Mesothelial cell of epicardium (in vitro differentiated cells): ENCODE measurements around the gene PEG3. TPM values are rescaled to one million over a fixed set of nuclear protein-coding genes. Genes with fewer than 3 reads are reported as not detected.

Source experiments
- DNase-seq, 2 experiments: peaks; one replicate each; pipeline ENCODE4 v3.0.0; 2021; ENCODE audit warnings: low spot score in 2 of 2; ENCODE audit not compliant: unreplicated experiment in 2 of 2
- H3K27ac Mint-ChIP-seq: 2 replicates; pipeline ENCODE4 v1.8.0; 2021; ENCODE audit warnings: mixed read lengths
- H3K27me3 Mint-ChIP-seq: 2 replicates; pipeline ENCODE4 v1.8.0; 2021; ENCODE audit warnings: low read depth, mixed read lengths
- H3K36me3 Mint-ChIP-seq: 2 replicates; pipeline ENCODE4 v1.8.0; 2021; ENCODE audit warnings: mixed read lengths
- H3K4me1 Mint-ChIP-seq: 2 replicates; pipeline ENCODE4 v1.8.0; 2021; ENCODE audit warnings: mixed read lengths
- H3K4me3 Mint-ChIP-seq: 2 replicates; pipeline ENCODE4 v1.8.0; 2021; ENCODE audit warnings: mild to moderate bottlenecking, moderate library complexity, mixed read lengths
- H3K9me3 Mint-ChIP-seq: 2 replicates; pipeline ENCODE4 v1.8.0; 2021; ENCODE audit warnings: mixed read lengths
- total RNA-seq: library from RNA; stranded (reverse); gene quantifications from 3 replicates; pipeline ENCODE4 v1.2.1, GENCODE V29; 2021
- TF ChIP-seq, protein P1 (sequence below): fragments of 200-600 bp; sonication (generic); IDR thresholded peaks from one replicate; pipeline ENCODE4 v1.5.0; 2021; ENCODE audit warnings: antibody characterized with exemption; ENCODE audit not compliant: unreplicated experiment

PEG3 gene
- not detected in 3 replicates for total RNA-seq

DNA sequence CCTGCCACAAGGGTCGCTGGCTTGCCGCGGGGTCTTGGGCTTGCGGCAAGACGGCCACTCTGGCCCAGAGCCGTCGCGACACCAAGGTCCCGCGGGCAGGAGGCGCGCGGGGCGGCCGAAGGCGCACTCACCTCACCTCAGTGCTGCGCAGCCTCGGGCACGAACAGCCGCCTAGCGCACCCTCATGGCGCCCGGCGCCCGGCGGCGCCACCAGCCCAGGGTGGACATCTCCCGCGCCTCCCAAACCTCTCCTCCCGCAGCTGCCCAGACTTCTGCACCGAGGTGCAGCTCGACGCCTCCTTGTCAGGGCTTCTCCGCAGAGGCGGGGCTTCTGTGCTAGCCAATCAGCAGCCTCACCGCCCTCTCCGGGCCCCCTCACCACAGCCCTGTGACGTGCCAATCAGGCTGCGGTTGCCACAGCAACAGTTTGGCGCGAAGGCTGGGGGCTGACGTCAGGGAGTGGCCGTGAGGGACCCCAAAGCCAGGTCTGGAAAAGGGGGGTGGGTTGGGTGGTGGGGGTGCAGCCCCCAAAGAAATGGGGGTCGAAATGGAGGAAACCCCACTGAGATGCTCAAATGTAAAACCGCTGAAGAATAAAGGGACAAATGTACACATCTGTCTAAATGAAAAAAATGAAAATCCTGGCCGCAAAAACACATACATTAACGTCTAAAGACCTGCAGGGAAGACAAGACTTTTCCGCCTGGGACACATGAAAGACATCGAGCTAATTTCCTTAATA lies at the start of gene PEG3, which contains the start of gene ZIM2:
Gene PEG3 (minus strand): TSS at position 276 of the 742 bp plus-strand sequence. CDS start 16,071 bp downstream, outside the sequence.
Gene ZIM2 (minus strand): TSS at position 276 of the 742 bp plus-strand sequence. CDS start 16,449 bp downstream, outside the sequence.
- H3K4me3 Mint-ChIP-seq, result no peak within 1 kb of the TSS

GRCh38 chr19:56885173-56885985 lies 44.9 kb upstream of the PEG3 start:
- no peak overlapping the region for H3K27ac Mint-ChIP-seq
- TF ChIP-seq, protein P1, sequence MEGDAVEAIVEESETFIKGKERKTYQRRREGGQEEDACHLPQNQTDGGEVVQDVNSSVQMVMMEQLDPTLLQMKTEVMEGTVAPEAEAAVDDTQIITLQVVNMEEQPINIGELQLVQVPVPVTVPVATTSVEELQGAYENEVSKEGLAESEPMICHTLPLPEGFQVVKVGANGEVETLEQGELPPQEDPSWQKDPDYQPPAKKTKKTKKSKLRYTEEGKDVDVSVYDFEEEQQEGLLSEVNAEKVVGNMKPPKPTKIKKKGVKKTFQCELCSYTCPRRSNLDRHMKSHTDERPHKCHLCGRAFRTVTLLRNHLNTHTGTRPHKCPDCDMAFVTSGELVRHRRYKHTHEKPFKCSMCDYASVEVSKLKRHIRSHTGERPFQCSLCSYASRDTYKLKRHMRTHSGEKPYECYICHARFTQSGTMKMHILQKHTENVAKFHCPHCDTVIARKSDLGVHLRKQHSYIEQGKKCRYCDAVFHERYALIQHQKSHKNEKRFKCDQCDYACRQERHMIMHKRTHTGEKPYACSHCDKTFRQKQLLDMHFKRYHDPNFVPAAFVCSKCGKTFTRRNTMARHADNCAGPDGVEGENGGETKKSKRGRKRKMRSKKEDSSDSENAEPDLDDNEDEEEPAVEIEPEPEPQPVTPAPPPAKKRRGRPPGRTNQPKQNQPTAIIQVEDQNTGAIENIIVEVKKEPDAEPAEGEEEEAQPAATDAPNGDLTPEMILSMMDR, result no peak
- H3K4me3 Mint-ChIP-seq, result no peak overlapping the region
- H3K4me1 Mint-ChIP-seq, result no peaks in the 10 kb centered on the region
- H3K9me3 Mint-ChIP-seq, result peaks cover 68% of the 10 kb centered on the region
- H3K27me3 Mint-ChIP-seq, result no peaks in the 10 kb centered on the region
- H3K36me3 Mint-ChIP-seq, result peaks cover 2% of the 10 kb centered on the region
- no peak for DNase-seq

More for the DNA sequence above, at the start of gene PEG3, which contains the start of gene ZIM2:
- DNase-seq, result no peak
- Mint-ChIP-seq H3K9me3 (peaks cover 43% of the 10 kb centered on the region), H3K4me1 (no peaks in the 10 kb centered on the region), H3K27me3 (no peaks in the 10 kb centered on the region), H3K36me3 (peaks cover 10% of the 10 kb centered on the region), H3K27ac (no peak within 1 kb of the TSS)
- TF ChIP-seq, protein P1, result no peak

DNA sequence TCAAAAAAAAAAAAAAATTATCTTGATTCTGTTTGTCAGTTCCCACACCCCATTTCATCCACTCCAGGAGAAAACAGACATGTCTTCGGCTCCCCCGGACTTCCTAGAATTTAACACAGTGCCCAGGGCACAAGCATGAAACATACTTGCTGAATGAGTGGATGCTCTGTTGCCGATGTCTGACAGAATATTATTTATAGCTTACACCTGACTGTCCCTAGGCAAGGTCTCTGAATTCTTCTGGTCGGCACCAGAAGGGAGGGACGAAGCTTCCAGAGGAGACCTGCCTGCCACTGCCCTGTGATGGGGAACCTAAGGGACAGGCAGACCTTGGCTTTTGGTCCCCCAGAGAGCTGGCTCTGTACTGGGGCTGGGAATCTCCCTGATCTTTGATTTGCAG lies 43.9 kb upstream of the PEG3 start:
- Mint-ChIP-seq H3K9me3 (peaks cover 69% of the 10 kb centered on the region), H3K4me3 (no peak overlapping the region), H3K27ac (no peak overlapping the region), H3K4me1 (no peaks in the 10 kb centered on the region), H3K27me3 (no peaks in the 10 kb centered on the region), H3K36me3 (no peaks in the 10 kb centered on the region)
- no peak for DNase-seq
- TF ChIP-seq, protein P1, result no peak

- Mint-ChIP-seq H3K36me3 (no peaks in the 10 kb centered on the region), H3K4me1 (no peaks in the 10 kb centered on the region), H3K27ac (no peak overlapping the region), H3K27me3 (no peaks in the 10 kb centered on the region), H3K9me3 (peaks cover 50% of the 10 kb centered on the region), H3K4me3 (no peak overlapping the region)
- TF ChIP-seq, protein P1, result no peak
- no peak for DNase-seq
Observed at GRCh38 chr19:56880592-56881190, 40.2 kb upstream of the PEG3 start.

DNA sequence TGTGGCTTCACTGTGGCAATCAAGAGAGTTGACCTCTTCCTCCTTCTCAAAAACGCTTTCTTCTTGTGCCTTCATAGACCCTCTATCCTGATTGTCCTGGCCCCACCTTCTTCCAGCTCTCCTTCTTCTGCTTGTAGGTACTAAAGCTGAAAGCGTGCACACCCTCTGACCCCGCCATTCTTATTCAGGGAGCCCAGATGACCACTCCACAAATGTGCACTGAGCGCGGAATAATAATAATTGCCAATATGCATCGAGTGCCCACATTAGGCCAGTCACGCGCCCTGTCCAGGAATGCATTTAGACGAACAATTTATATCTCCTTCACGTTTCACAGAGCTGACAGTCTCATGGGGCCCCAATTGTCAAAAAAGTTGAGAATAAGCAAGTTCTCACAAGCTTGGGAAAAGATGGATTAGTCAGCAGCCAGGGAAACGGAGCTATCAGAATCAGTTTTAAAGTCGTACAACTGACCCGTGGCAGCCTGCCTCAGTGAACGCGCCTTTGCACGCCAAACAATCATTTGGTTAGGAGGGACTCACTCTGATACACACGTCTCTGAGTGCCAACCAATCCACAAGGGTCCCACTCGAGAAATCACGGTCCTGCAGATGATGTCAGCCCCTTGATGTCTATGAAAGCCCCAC lies 36.7 kb upstream of the PEG3 start:
- Mint-ChIP-seq H3K27me3 (no peaks in the 10 kb centered on the region), H3K4me1 (no peaks in the 10 kb centered on the region), H3K36me3 (peaks cover 3% of the 10 kb centered on the region), H3K9me3 (peaks cover 56% of the 10 kb centered on the region), H3K4me3 (no peak overlapping the region), H3K27ac (no peak overlapping the region)
- DNase-seq, result no peak
- TF ChIP-seq, protein P1, result no peak
